Effector CD8-positive, alpha-beta T cell (primary cell): Measurements from ENCODE around the gene PTGFR.

ENCODE experiments used
- DNase-seq: peaks from one replicate; lab custom pipeline; 2025; lab: John Stamatoyannopoulos, UW

PTGFR gene

GRCh38 chr1:78587211-78587610, 96.4 kb downstream of the PTGFR start:
- DNase-seq, result no peak
